ENCODE data around the gene DNM1. TPM values are rescaled to one million over a fixed set of nuclear protein-coding genes. Genes with fewer than 3 reads are reported as not detected.

The DNM1 gene
- total RNA-seq, 1 donor from 2014 or later: 33.4 TPM

- no peak overlapping the region for H3K27ac ChIP-seq
- intact Hi-C loops (cut with DNase I): no loop called here
- no peak for TF ChIP-seq POLR2AphosphoS5 (IDR thresholded peaks at IDR 0.05; ENCODE audit: insufficient read depth in 1 of 2, low read depth in 1 of 2)
- TF ChIP-seq POLR2A (IDR thresholded peaks at IDR 0.05): no peak
- TF ChIP-seq, protein P1, sequence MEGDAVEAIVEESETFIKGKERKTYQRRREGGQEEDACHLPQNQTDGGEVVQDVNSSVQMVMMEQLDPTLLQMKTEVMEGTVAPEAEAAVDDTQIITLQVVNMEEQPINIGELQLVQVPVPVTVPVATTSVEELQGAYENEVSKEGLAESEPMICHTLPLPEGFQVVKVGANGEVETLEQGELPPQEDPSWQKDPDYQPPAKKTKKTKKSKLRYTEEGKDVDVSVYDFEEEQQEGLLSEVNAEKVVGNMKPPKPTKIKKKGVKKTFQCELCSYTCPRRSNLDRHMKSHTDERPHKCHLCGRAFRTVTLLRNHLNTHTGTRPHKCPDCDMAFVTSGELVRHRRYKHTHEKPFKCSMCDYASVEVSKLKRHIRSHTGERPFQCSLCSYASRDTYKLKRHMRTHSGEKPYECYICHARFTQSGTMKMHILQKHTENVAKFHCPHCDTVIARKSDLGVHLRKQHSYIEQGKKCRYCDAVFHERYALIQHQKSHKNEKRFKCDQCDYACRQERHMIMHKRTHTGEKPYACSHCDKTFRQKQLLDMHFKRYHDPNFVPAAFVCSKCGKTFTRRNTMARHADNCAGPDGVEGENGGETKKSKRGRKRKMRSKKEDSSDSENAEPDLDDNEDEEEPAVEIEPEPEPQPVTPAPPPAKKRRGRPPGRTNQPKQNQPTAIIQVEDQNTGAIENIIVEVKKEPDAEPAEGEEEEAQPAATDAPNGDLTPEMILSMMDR (IDR thresholded peaks at IDR 0.05): no peak
- H3K4me1 ChIP-seq: peaks cover 25% of the 10 kb centered on the region
- no peaks in the 10 kb centered on the region for H3K9me3 ChIP-seq
- DNase-seq (ENCODE audit: extremely low spot score in 2 of 2): no peak
- H3K4me3 ChIP-seq: no peak overlapping the region
- no peaks in the 10 kb centered on the region for H3K27me3 ChIP-seq
- no peaks in the 10 kb centered on the region for H3K36me3 ChIP-seq
Measured at GRCh38 chr9:128249558-128249907, 46.4 kb downstream of the DNM1 start.

GRCh38 chr9:128249908-128250838 lies 47.0 kb downstream of the DNM1 start:
- intact Hi-C loops (cut with DNase I): no loop called here
- peak overlapping the region; percentile 4 for H3K27ac ChIP-seq
- TF ChIP-seq, protein P1 (IDR thresholded peaks at IDR 0.05): no peak
- no peak for TF ChIP-seq POLR2A (IDR thresholded peaks at IDR 0.05)
- H3K4me1 ChIP-seq: peaks cover 23% of the 10 kb centered on the region
- H3K4me3 ChIP-seq: peak overlapping the region; percentile 17 to 38
- DNase-seq (ENCODE audit: extremely low spot score in 2 of 2): no peak
- H3K9me3 ChIP-seq: no peaks in the 10 kb centered on the region
- no peaks in the 10 kb centered on the region for H3K36me3 ChIP-seq
- H3K27me3 ChIP-seq: no peaks in the 10 kb centered on the region

DNA sequence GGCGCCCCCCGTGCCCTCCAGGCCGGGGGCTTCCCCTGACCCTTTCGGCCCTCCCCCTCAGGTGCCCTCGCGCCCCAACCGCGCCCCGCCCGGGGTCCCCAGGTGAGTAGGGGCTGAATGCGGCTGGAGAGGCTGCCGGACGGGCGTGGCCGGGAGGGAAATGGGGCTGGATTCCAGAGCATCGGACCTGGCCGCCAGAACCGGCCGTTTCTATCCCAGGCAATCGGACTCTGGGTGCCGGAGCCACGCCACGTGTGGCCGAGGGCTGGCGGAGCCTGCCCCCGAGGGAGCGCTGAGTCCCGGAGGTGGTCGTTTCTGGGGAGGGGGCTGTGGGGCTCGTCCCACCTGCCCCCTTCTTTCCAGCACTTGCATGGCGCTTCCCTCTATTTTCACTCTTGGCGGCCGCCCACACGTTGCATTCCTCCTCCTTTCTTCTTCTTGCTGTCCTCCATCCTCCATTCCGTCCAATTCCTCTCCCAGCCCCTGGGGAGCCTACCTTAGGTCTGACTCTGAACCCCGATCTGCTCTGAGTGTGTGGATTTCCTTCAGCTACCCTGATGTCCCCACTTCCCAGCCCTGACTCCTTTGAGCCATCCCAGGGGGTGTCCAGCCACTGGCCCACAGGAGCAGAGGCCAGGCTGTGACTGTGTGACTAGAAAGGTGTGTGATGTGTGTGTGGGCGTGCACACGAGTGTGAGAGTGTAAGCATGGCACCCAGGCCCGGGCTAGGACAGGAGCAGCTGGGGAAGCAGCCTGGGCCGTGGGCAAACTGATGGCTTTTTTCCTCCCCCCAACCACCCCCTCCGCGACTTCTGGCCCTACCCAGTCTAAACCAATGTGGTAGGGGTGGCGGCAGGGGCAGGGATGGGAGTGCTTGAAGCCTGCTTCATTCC lies 47.9 kb downstream of the DNM1 start:
- intact Hi-C loops (cut with DNase I): no loop called here
- Histone ChIP-seq H3K27ac (peak overlapping the region; percentile 4), H3K9me3 (no peaks in the 10 kb centered on the region), H3K4me1 (peaks cover 14% of the 10 kb centered on the region), H3K4me3 (peak overlapping the region; percentile 17 to 38), H3K36me3 (no peaks in the 10 kb centered on the region), H3K27me3 (no peaks in the 10 kb centered on the region)
- DNase-seq (ENCODE audit: extremely low spot score in 2 of 2): no peak
- TF ChIP-seq POLR2A (IDR thresholded peaks at IDR 0.05) (no peak), POLR2AphosphoS5 (IDR thresholded peaks at IDR 0.05; ENCODE audit: insufficient read depth in 1 of 2, low read depth in 1 of 2) (no peak)
- TF ChIP-seq, protein P1 (IDR thresholded peaks at IDR 0.05): no peak

- Histone ChIP-seq H3K27me3 (no peaks in the 10 kb centered on the region), H3K9me3 (no peaks in the 10 kb centered on the region), H3K4me3 (no peak overlapping the region), H3K36me3 (peaks cover 0 to 4% of the 10 kb centered on the region in 2 donors), H3K4me1 (peaks cover 9% of the 10 kb centered on the region), H3K27ac (no peak overlapping the region)
- no peak for TF ChIP-seq POLR2A (IDR thresholded peaks at IDR 0.05)
- TF ChIP-seq POLR2AphosphoS5 (IDR thresholded peaks at IDR 0.05; ENCODE audit: insufficient read depth in 1 of 2, low read depth in 1 of 2): no peak
- TF ChIP-seq, protein P1 (IDR thresholded peaks at IDR 0.05): no peak
- intact Hi-C loops (cut with DNase I): no loop called here
- no peak for DNase-seq (ENCODE audit: extremely low spot score in 2 of 2)
Measured at GRCh38 chr9:128251732-128252100, 48.5 kb downstream of the DNM1 start.
